GM12878 (cell line): Measurements from ENCODE around the gene MSS51. TPM values are rescaled to one million over a fixed set of nuclear protein-coding genes. Genes with fewer than 3 reads are reported as not detected.

ENCODE experiments used
- ATAC-seq: fragments of 200-7000 bp; cut with Tn5 transposase; 3 replicates; pipeline ENCODE4 v1.9.1; 2020; ENCODE audit warnings: mild to moderate bottlenecking, moderate library complexity
- BruUV-seq: library from RNA; stranded (reverse); fragments of 400-500 nt; replicated peaks from 2 replicates; lab custom pipeline; 2021; lab: Mats Ljungman, UMichigan
- CTCF ChIA-PET: fragments of 300-600 bp; sonication (Branson Sonifier 250); formaldehyde crosslinking; extraction: SDS; loops from one replicate; lab custom pipeline; 2021; ENCODE audit warnings: inconsistent platforms; lab: Yijun Ruan, JAX
- POLR2A ChIA-PET: fragments of 350-600 bp; formaldehyde crosslinking; extraction: SDS; loops from one replicate; lab custom pipeline; 2021; ENCODE audit warnings: inconsistent platforms; lab: Charles Lee
- RAD21 ChIA-PET: fragments of 300-600 bp; sonication (Branson Sonifier 250); formaldehyde crosslinking; loops from one replicate; lab custom pipeline; 2023; ENCODE audit warnings: antibody characterized with exemption; ENCODE audit not compliant: unreplicated experiment; lab: Charles Lee
- SMC1A ChIA-PET: fragments of 300-600 bp; sonication (Branson Sonifier 250); formaldehyde crosslinking; loops from one replicate; lab custom pipeline; 2023; ENCODE audit not compliant: unreplicated experiment, uncharacterized antibody; lab: Charles Lee
- DNase-seq: peaks from one replicate; pipeline ENCODE4 v3.0.0-alpha.2; 2011; ENCODE audit warnings: low read depth, low spot score
- FAIRE-seq: peaks from 3 replicates; lab custom pipeline; 2011; peaks lifted over from hg19 to GRCh38; lab: Jason Lieb, UNC
- H2AFZ ChIP-seq: 2 replicates; pipeline ENCODE4 v1.6.0; 2011; ENCODE audit warnings: low read depth, low read length, control low read depth; ENCODE audit not compliant: control insufficient read depth
- H3K27ac ChIP-seq: 2 replicates; pipeline ENCODE4 v1.5.1; 2011; ENCODE audit warnings: control low read depth; ENCODE audit not compliant: control insufficient read depth, insufficient read depth
- H3K27me3 ChIP-seq, 2 experiments: replicated peaks in 1 of 2; 2 replicates each; pipeline versions ENCODE4 v1.6.0 to v1.6.1; 2011; ENCODE audit warnings: low read length in 1 of 2; ENCODE audit not compliant: control insufficient read depth in 2 of 2, insufficient read depth in 2 of 2
- H3K36me3 ChIP-seq, 2 experiments: 2 replicates each; pipeline ENCODE4 v1.5.1; 2011; ENCODE audit warnings: low read length in 1 of 2; ENCODE audit not compliant: control insufficient read depth in 2 of 2, insufficient read depth in 2 of 2
- H3K4me1 ChIP-seq: 2 replicates; pipeline ENCODE4 v1.6.1; 2011; ENCODE audit warnings: mild to moderate bottlenecking, low read length, moderate library complexity, mixed read lengths; ENCODE audit not compliant: control insufficient read depth, insufficient read depth
- H3K4me2 ChIP-seq: 2 replicates; pipeline ENCODE4 v1.6.0; 2011; ENCODE audit warnings: control low read depth; ENCODE audit not compliant: control insufficient read depth, insufficient read depth
- H3K4me3 ChIP-seq: fragments of 200-600 bp; sonication (generic); 2 replicates; pipeline ENCODE4 v1.5.1; 2016
- H3K79me2 ChIP-seq: 2 replicates; pipeline ENCODE4 v1.6.0; 2011; ENCODE audit warnings: low read length; ENCODE audit not compliant: control insufficient read depth, insufficient read depth
- H3K9ac ChIP-seq: 2 replicates; pipeline ENCODE4 v1.8.0; 2011; ENCODE audit warnings: low read length, control low read depth, mixed read lengths; ENCODE audit not compliant: control insufficient read depth, insufficient read depth
- H3K9me3 ChIP-seq: replicated peaks from 3 replicates; pipeline ENCODE4 v1.5.1; 2011; ENCODE audit warnings: mild to moderate bottlenecking, low read length; ENCODE audit not compliant: control insufficient read depth, insufficient read depth
- H4K20me1 ChIP-seq: 2 replicates; pipeline ENCODE4 v1.6.0; 2011; ENCODE audit not compliant: control insufficient read depth, insufficient read depth
- BCL11A ChIP-seq: IDR thresholded peaks from 2 replicates; pipeline ENCODE4 v1.6.1; 2011; ENCODE audit warnings: low read depth, low read length
- CBX5 ChIP-seq: sonication (generic); IDR thresholded peaks from 2 replicates; pipeline ENCODE4 v1.6.1; 2016; ENCODE audit warnings: low read depth, moderate library complexity, mild to moderate bottlenecking, inconsistent platforms
- CEBPB ChIP-seq, 2 experiments: fragments of 150-350 bp in 1 of 2; IDR thresholded peaks; 2 replicates each; pipeline ENCODE4 v1.6.1; 2012 to 2014; ENCODE audit warnings: low read depth in 2 of 2, low read length in 2 of 2, borderline replicate concordance in 1 of 2, inconsistent platforms in 1 of 2
- EGR1 ChIP-seq, 2 experiments: IDR thresholded peaks; 1 replicate in 1 of 2; 2 replicates in 1 of 2; pipeline ENCODE4 v1.6.1; 2011 to 2012; ENCODE audit warnings: low read depth in 2 of 2, low read length in 2 of 2, borderline replicate concordance in 1 of 2, mild to moderate bottlenecking in 1 of 2, moderate library complexity in 1 of 2
- KAT2A ChIP-seq: conservative IDR thresholded peaks from 2 replicates; pipeline ENCODE4 v1.6.1; 2011; ENCODE audit warnings: low read depth, low read length; ENCODE audit not compliant: control insufficient read depth
- LARP7 ChIP-seq: fragments of 450-650 bp; IDR thresholded peaks from 2 replicates; pipeline ENCODE4 v1.6.1; 2017; ENCODE audit warnings: mild to moderate bottlenecking
- MEF2B ChIP-seq: fragments of 450-650 bp; IDR thresholded peaks from 2 replicates; pipeline ENCODE4 v1.6.1; 2018; ENCODE audit warnings: mild to moderate bottlenecking, moderate library complexity; ENCODE audit not compliant: partially characterized antibody, poor library complexity, severe bottlenecking
- MTA2 ChIP-seq: fragments of 450-650 bp; IDR thresholded peaks from 2 replicates; pipeline ENCODE4 v1.6.1; 2016; ENCODE audit warnings: low read depth, mild to moderate bottlenecking, moderate library complexity
- POLR2A ChIP-seq: IDR thresholded peaks from 2 replicates; pipeline ENCODE4 v1.6.1; 2011; ENCODE audit warnings: low read depth, mild to moderate bottlenecking, low read length
- RB1 ChIP-seq: fragments of 450-650 bp; formaldehyde crosslinking; IDR thresholded peaks from 2 replicates; pipeline ENCODE4 v1.6.1; 2017; ENCODE audit warnings: mild to moderate bottlenecking, borderline replicate concordance
- RBBP5 ChIP-seq: fragments of 200-600 bp; sonication (generic); conservative IDR thresholded peaks from 2 replicates; pipeline ENCODE4 v1.6.1; 2016
- SMAD1 ChIP-seq: fragments of 450-650 bp; IDR thresholded peaks from 2 replicates; pipeline ENCODE4 v1.6.1; 2018; ENCODE audit warnings: mild to moderate bottlenecking, low read depth; ENCODE audit not compliant: partially characterized antibody
- SPI1 ChIP-seq: IDR thresholded peaks from 2 replicates; pipeline ENCODE4 v1.6.1; 2011; ENCODE audit warnings: low read depth, mild to moderate bottlenecking, low read length, moderate library complexity, borderline replicate concordance; ENCODE audit not compliant: insufficient read depth
- ZNF217 ChIP-seq: fragments of 450-650 bp; IDR thresholded peaks from 2 replicates; pipeline ENCODE4 v1.6.1; 2017; ENCODE audit warnings: antibody characterized with exemption, mild to moderate bottlenecking
- in situ Hi-C: fragments of 300-500 bp; cut with MboI; formaldehyde crosslinking; loops from 9 replicates; pipeline ENCODE4 v1.14.3; 2018; ENCODE audit warnings: mixed read lengths
- intact Hi-C: fragments of 100-400 bp; cut with micrococcal nuclease; formaldehyde crosslinking; loops from one replicate; pipeline ENCODE4 v1.14.2; 2022; ENCODE audit not compliant: unreplicated experiment
- polyA plus RNA-seq, 11 experiments: library from polyadenylated mRNA; depleted of rRNA in 4 of 11; unstranded in 6 of 11; stranded (reverse) in 5 of 11; fragments of >200 nt; fragmentation: Nextera tagmentation in 4 of 11; fragmentation: Illumina TruSeq in 1 of 11; extraction: Ambion mirVana in 4 of 11; extraction: Trizol in 1 of 11; gene quantifications; 1 replicate in 1 of 11; 2 replicates in 10 of 11; pipeline versions ENCODE4 v1.2.1 to v1.2.3, GENCODE V29; 2011 to 2016; ENCODE audit warnings: inconsistent platforms in 2 of 11, missing spikeins in 2 of 11, low read depth in 1 of 11
- total RNA-seq, 4 experiments: library from RNA; depleted of rRNA in 3 of 4; stranded (reverse); fragments of >200 nt in 3 of 4; fragmentation: Illumina TruSeq in 1 of 4; extraction: Trizol in 1 of 4; gene quantifications; 2 replicates each; pipeline versions ENCODE4 v1.2.1 to v1.2.3, GENCODE V29; 2013 to 2021
- TF ChIP-seq, protein P1 (sequence below): fragments of 450-650 bp; IDR thresholded peaks from 2 replicates; pipeline ENCODE4 v1.6.1; 2017; ENCODE audit warnings: antibody characterized with exemption, mild to moderate bottlenecking, moderate library complexity
- TF ChIP-seq, protein P2 (sequence below): fragments of 450-650 bp; IDR thresholded peaks from 2 replicates; pipeline ENCODE4 v1.6.1; 2017; ENCODE audit warnings: mild to moderate bottlenecking
- TF ChIP-seq, protein P3 (sequence below): fragments of 450-650 bp; IDR thresholded peaks from 2 replicates; pipeline ENCODE4 v1.6.1; 2017; ENCODE audit warnings: low read depth, mild to moderate bottlenecking, moderate library complexity
- TF ChIP-seq, protein P4 (sequence below): fragments of 450-650 bp; IDR thresholded peaks from 2 replicates; pipeline ENCODE4 v1.6.1; 2016; ENCODE audit warnings: mild to moderate bottlenecking

Gene MSS51
- total and polyA plus RNA-seq, 10 of the 15 experiments (the other 5 are each of a cell fraction or from before 2014, with no cell fraction given), result 0.06 to 2.1 (median 1.5) TPM

DNA sequence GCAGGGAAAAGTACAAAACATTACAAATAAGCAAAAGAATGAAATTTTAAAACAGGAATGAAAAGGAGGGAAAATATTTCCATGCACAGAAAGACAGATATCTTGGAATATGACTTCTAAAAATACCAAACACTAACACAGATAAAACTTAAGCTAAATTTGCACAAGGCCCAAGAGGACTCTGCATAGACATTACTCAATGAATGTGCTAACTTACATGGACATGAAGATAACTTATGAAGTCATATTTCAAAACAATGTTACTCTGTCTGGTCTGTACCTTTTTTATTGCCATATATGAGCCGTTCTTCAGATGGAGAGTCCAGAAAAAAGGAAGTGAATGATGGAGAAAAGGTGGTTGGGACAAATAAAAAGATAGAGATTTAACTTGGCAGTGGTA is 15.0 kb upstream of the MSS51 start (continued):
- TF ChIP-seq RB1 (no peak), BCL11A (no peak), MEF2B (no peak), RBBP5 (no peak), LARP7 (no peak)
- TF ChIP-seq, protein P1, sequence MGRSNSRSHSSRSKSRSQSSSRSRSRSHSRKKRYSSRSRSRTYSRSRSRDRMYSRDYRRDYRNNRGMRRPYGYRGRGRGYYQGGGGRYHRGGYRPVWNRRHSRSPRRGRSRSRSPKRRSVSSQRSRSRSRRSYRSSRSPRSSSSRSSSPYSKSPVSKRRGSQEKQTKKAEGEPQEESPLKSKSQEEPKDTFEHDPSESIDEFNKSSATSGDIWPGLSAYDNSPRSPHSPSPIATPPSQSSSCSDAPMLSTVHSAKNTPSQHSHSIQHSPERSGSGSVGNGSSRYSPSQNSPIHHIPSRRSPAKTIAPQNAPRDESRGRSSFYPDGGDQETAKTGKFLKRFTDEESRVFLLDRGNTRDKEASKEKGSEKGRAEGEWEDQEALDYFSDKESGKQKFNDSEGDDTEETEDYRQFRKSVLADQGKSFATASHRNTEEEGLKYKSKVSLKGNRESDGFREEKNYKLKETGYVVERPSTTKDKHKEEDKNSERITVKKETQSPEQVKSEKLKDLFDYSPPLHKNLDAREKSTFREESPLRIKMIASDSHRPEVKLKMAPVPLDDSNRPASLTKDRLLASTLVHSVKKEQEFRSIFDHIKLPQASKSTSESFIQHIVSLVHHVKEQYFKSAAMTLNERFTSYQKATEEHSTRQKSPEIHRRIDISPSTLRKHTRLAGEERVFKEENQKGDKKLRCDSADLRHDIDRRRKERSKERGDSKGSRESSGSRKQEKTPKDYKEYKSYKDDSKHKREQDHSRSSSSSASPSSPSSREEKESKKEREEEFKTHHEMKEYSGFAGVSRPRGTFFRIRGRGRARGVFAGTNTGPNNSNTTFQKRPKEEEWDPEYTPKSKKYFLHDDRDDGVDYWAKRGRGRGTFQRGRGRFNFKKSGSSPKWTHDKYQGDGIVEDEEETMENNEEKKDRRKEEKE, result no peak
- TF ChIP-seq, protein P2, sequence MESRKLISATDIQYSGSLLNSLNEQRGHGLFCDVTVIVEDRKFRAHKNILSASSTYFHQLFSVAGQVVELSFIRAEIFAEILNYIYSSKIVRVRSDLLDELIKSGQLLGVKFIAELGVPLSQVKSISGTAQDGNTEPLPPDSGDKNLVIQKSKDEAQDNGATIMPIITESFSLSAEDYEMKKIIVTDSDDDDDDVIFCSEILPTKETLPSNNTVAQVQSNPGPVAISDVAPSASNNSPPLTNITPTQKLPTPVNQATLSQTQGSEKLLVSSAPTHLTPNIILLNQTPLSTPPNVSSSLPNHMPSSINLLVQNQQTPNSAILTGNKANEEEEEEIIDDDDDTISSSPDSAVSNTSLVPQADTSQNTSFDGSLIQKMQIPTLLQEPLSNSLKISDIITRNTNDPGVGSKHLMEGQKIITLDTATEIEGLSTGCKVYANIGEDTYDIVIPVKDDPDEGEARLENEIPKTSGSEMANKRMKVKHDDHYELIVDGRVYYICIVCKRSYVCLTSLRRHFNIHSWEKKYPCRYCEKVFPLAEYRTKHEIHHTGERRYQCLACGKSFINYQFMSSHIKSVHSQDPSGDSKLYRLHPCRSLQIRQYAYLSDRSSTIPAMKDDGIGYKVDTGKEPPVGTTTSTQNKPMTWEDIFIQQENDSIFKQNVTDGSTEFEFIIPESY, result no peak

DNA sequence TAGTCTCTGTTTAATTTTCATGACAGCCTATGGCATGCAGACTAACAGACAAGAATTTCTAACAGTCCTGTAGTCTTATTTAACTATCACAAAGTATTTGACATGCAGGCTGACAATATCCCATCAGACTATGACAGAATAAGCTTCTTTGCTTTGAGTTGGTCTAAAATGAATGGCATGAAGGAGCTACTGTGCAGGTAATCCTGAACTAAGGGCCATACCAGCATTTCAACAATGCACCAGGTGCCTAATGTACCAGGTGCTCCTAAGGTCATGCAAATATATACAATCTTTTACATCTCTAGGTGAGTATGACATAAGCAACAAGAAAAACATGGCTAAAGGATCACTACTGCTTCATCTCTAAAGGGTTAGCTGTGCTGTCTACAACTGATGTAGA is 13.6 kb upstream of the MSS51 start:
- ChIA-PET POLR2A (no interaction called here), SMC1A (no interaction called here), RAD21 (no interaction called here), CTCF (interaction anchor here (0.8 kb wide), 1 partner anchor 164 kb away, joined by 3 read pairs; no protein-coding TSS in a partner anchor)
- no peaks in the 10 kb centered on the region for H3K9me3 ChIP-seq
- in situ Hi-C loops (no loop called here), intact Hi-C loops (no loop called here)
- no TSS peak for BruUV-seq
- H3K27ac ChIP-seq, result no peak overlapping the region
- H3K4me1 ChIP-seq, result no peaks in the 10 kb centered on the region
- H3K79me2 ChIP-seq, result no peaks in the 10 kb centered on the region
- H3K36me3 ChIP-seq, result peaks cover 2 to 7% of the 10 kb centered on the region in 2 experiments; a peak in 3 of 4 replicates
- no peak overlapping the region for H3K9ac ChIP-seq
- H2AFZ ChIP-seq, result no peak overlapping the region
- DNase-seq (no peak), FAIRE-seq (no peak), ATAC-seq (no peak)
- H4K20me1 ChIP-seq, result no peaks in the 10 kb centered on the region
- no peak overlapping the region for H3K4me2 ChIP-seq
- H3K27me3 ChIP-seq, result no peaks in the 10 kb centered on the region
- no peak overlapping the region for H3K4me3 ChIP-seq
- no peak for TF ChIP-seq CBX5
- TF ChIP-seq SMAD1, result no peak
- no peak for TF ChIP-seq SPI1
- no peak for TF ChIP-seq KAT2A
- TF ChIP-seq, protein P3, sequence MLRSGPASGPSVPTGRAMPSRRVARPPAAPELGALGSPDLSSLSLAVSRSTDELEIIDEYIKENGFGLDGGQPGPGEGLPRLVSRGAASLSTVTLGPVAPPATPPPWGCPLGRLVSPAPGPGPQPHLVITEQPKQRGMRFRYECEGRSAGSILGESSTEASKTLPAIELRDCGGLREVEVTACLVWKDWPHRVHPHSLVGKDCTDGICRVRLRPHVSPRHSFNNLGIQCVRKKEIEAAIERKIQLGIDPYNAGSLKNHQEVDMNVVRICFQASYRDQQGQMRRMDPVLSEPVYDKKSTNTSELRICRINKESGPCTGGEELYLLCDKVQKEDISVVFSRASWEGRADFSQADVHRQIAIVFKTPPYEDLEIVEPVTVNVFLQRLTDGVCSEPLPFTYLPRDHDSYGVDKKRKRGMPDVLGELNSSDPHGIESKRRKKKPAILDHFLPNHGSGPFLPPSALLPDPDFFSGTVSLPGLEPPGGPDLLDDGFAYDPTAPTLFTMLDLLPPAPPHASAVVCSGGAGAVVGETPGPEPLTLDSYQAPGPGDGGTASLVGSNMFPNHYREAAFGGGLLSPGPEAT, result no peak
- TF ChIP-seq, protein P4, sequence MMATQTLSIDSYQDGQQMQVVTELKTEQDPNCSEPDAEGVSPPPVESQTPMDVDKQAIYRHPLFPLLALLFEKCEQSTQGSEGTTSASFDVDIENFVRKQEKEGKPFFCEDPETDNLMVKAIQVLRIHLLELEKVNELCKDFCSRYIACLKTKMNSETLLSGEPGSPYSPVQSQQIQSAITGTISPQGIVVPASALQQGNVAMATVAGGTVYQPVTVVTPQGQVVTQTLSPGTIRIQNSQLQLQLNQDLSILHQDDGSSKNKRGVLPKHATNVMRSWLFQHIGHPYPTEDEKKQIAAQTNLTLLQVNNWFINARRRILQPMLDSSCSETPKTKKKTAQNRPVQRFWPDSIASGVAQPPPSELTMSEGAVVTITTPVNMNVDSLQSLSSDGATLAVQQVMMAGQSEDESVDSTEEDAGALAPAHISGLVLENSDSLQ, result no peak
- TF ChIP-seq POLR2A, result no peak
- no peak for TF ChIP-seq EGR1 (IDR thresholded peaks at IDR 0.05; ENCODE audit: borderline replicate concordance in 1 of 2, low read depth in 2 of 2, low read length in 2 of 2)
- TF ChIP-seq ZNF217, result no peak
- no peak for TF ChIP-seq CEBPB (IDR thresholded peaks at IDR 0.05; ENCODE audit: borderline replicate concordance in 1 of 2, low read depth in 2 of 2, low read length in 2 of 2)
- TF ChIP-seq MTA2, result no peak
